ENCODE measurements around the gene MAGEA9B. TPM values are rescaled to one million over a fixed set of nuclear protein-coding genes. Genes with fewer than 3 reads are reported as not detected.
"Not testable (repeated sequence)": the region's sequence is repeated elsewhere in the genome, so short reads cannot be mapped to it uniquely, and the experiment has no call there.

Gene MAGEA9B
- total RNA-seq, 3 donors from 2014 or later = not detected

- H3K4me1 Mint-ChIP-seq (ENCODE audit: low read depth) = peaks cover 14% of the 10 kb centered on the region
- DNase-seq; H3K27me3 Mint-ChIP-seq (ENCODE audit: low read depth); H3K9me3 Mint-ChIP-seq; H3K4me3 Mint-ChIP-seq; H3K36me3 Mint-ChIP-seq (ENCODE audit: insufficient read depth); ATAC-seq: not testable (repeated sequence)
Measured at GRCh38 chrX:149534926-149535602, 52.2 kb downstream of the MAGEA9B start.

GRCh38 chrX:149533999-149534398 is 53.3 kb downstream of the MAGEA9B start:
- not testable (repeated sequence) for H3K9me3 Mint-ChIP-seq; ATAC-seq; H3K27me3 Mint-ChIP-seq (ENCODE audit: low read depth); H3K4me3 Mint-ChIP-seq; DNase-seq; H3K36me3 Mint-ChIP-seq (ENCODE audit: insufficient read depth)
- peaks cover 12% of the 10 kb centered on the region for H3K4me1 Mint-ChIP-seq (ENCODE audit: low read depth)

GRCh38 chrX:149532868-149533267 is 54.4 kb downstream of the MAGEA9B start:
- not testable (repeated sequence) for DNase-seq; ATAC-seq; H3K27me3 Mint-ChIP-seq (ENCODE audit: low read depth); H3K9me3 Mint-ChIP-seq; H3K36me3 Mint-ChIP-seq (ENCODE audit: insufficient read depth); H3K4me3 Mint-ChIP-seq
- peaks cover 12% of the 10 kb centered on the region for H3K4me1 Mint-ChIP-seq (ENCODE audit: low read depth)

Other genes starting within 250 kb of the MAGEA9B start
- 10 to 100 TPM; 37.1 to 46.1 (median 38.7) TPM for gene IDS, start 82.2 kb downstream of the MAGEA9B start, total RNA-seq
- 10 to 100 TPM; 21.7 to 40.9 (median 22.6) TPM for gene EOLA1, start 46.4 kb downstream of the MAGEA9B start, total RNA-seq
- not detected for gene HSFX3, start 37.5 kb downstream of the MAGEA9B start, total RNA-seq
- not detected for gene HSFX2, start 7.9 kb upstream of the MAGEA9B start, total RNA-seq
- 10 to 100 TPM; 14.7 to 20.0 (median 15.7) TPM for gene TMEM185A, start 44.3 kb upstream of the MAGEA9B start, total RNA-seq
- not detected for gene MAGEA11, start 124.6 kb upstream of the MAGEA9B start, total RNA-seq
- under 1 TPM in 2 of 3 donors, not detected in 1; 0.22 to 0.34 TPM for gene HSFX1, start 186.6 kb upstream of the MAGEA9B start, total RNA-seq
- gene MAGEA9, start 194.5 kb upstream of the MAGEA9B start, total RNA-seq = not detected